Gastrocnemius medialis (tissue), 4 donors: ENCODE data around the gene FAM76A.

ENCODE experiments used
- POLR2A ChIP-seq, 2 donors: fragments of 450-650 bp; IDR thresholded peaks; one replicate each; pipeline ENCODE4 v1.6.1; 2017; ENCODE audit warnings: antibody characterized with exemption in 2 of 2, mild to moderate bottlenecking in 2 of 2, moderate library complexity in 2 of 2
- TF ChIP-seq, protein P1 (sequence below), 5 experiments: fragments of 450-650 bp in 3 of 5; fragments of 200-600 bp in 2 of 5; sonication (generic) in 2 of 5; IDR thresholded peaks in 4 of 5; conservative IDR thresholded peaks in 1 of 5; 1 replicate in 4 of 5; 2 replicates in 1 of 5; pipeline ENCODE4 v1.5.1; 2016 to 2019; ENCODE audit warnings: antibody characterized with exemption in 5 of 5, mild to moderate bottlenecking in 3 of 5, moderate library complexity in 3 of 5

DNA sequence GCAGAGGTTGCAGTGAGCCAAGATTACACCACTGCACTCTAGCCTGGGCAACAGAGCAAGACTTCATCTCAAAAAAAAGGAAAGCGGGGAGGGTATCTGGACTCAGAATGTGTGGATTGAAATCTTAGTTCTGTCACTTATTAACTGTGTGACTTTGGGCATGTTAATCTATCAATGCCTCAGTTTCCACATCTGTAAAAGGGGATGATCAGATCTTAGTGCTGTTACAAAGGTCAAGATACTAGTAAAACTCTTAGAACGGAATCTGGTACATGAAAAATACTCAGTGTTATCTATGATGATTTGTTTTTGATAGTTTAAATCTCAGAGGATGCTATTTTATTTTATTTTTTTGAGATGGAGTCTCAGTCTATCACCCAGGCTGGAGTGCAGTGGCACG, 10.5 kb downstream of the FAM76A start:
- TF ChIP-seq, protein P1, sequence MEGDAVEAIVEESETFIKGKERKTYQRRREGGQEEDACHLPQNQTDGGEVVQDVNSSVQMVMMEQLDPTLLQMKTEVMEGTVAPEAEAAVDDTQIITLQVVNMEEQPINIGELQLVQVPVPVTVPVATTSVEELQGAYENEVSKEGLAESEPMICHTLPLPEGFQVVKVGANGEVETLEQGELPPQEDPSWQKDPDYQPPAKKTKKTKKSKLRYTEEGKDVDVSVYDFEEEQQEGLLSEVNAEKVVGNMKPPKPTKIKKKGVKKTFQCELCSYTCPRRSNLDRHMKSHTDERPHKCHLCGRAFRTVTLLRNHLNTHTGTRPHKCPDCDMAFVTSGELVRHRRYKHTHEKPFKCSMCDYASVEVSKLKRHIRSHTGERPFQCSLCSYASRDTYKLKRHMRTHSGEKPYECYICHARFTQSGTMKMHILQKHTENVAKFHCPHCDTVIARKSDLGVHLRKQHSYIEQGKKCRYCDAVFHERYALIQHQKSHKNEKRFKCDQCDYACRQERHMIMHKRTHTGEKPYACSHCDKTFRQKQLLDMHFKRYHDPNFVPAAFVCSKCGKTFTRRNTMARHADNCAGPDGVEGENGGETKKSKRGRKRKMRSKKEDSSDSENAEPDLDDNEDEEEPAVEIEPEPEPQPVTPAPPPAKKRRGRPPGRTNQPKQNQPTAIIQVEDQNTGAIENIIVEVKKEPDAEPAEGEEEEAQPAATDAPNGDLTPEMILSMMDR (IDR thresholded peaks at IDR 0.05 in 4 of 5, conservative IDR thresholded peaks at IDR 0.05 in 1 of 5), result no peak
- no peak for TF ChIP-seq POLR2A (IDR thresholded peaks at IDR 0.05)
